Erythroblast (primary cell): ENCODE data around the gene PMM1.

Source experiments
- DNase-seq, 2 experiments: peaks; one replicate each; lab custom pipeline; 2025; lab: John Stamatoyannopoulos, UW
- GATA1 ChIP-seq: IDR thresholded peaks from 2 replicates; pipeline ENCODE4 v1.6.1; 2011; ENCODE audit warnings: low read depth, mild to moderate bottlenecking, control low read depth, low read length, moderate library complexity
- POLR2A ChIP-seq: IDR thresholded peaks from 2 replicates; pipeline ENCODE4 v1.6.1; 2011; ENCODE audit warnings: mild to moderate bottlenecking, low read length

The PMM1 gene

GRCh38 chr22:41530890-41531714, 58.5 kb downstream of the PMM1 start:
- TF ChIP-seq POLR2A (no peak), GATA1 (no peak)
- DNase-seq = no peak

GRCh38 chr22:41528938-41529561, 60.6 kb downstream of the PMM1 start:
- TF ChIP-seq GATA1 = no peak
- no peak for TF ChIP-seq POLR2A
- no peak for DNase-seq

- no peak for DNase-seq
- TF ChIP-seq POLR2A (no peak), GATA1 (no peak)
Measured at GRCh38 chr22:41528132-41528766, 61.4 kb downstream of the PMM1 start.
